HG03442 (cell line): ENCODE results near the gene MAFB.
"Not testable (repeated sequence)": the region's sequence is repeated elsewhere in the genome, so short reads cannot be mapped to it uniquely, and the experiment has no call there.

ENCODE experiments used
- ATAC-seq: cut with Tn5 transposase; IDR thresholded peaks from one replicate; pipeline ENCODE4 v1.9.1; 2021; ENCODE audit warnings: mild to moderate bottlenecking, moderate library complexity; ENCODE audit not compliant: unreplicated experiment

The MAFB gene

GRCh38 chr20:40689100-40689942, at the start of gene MAFB:
MAFB (minus strand) TSS chr20:40689236; CDS start chr20:40688850, 386 bp downstream.
- peak; percentile 30 for ATAC-seq

- ATAC-seq, result not testable (repeated sequence)
These were observed 47.4 kb upstream of the MAFB start for GRCh38 chr20:40736468-40736867.

- ATAC-seq, result no peak
These were observed 40.0 kb upstream of the MAFB start for GRCh38 chr20:40728996-40729395.

GRCh38 chr20:40728470-40728869, 39.4 kb upstream of the MAFB start:
- ATAC-seq, result no peak

- ATAC-seq, result no peak
These were observed 38.9 kb upstream of the MAFB start for GRCh38 chr20:40727960-40728359.

- no peak for ATAC-seq
These were observed 37.7 kb upstream of the MAFB start for GRCh38 chr20:40726776-40727175.

GRCh38 chr20:40724566-40724965, 35.5 kb upstream of the MAFB start:
- ATAC-seq, result no peak

GRCh38 chr20:40720826-40721225, 31.8 kb upstream of the MAFB start:
- ATAC-seq, result no peak

- ATAC-seq, result no peak
These were observed 31.1 kb upstream of the MAFB start for GRCh38 chr20:40720099-40720498.

- no peak for ATAC-seq
These were observed 30.1 kb upstream of the MAFB start for GRCh38 chr20:40718982-40719729.

- ATAC-seq, result no peak
These were observed 29.4 kb upstream of the MAFB start for GRCh38 chr20:40718214-40718977.

- ATAC-seq, result no peak
These were observed 28.4 kb upstream of the MAFB start for GRCh38 chr20:40717343-40717865.

GRCh38 chr20:40715491-40715890, 26.5 kb upstream of the MAFB start:
- no peak for ATAC-seq

GRCh38 chr20:40714916-40715315, 25.9 kb upstream of the MAFB start:
- ATAC-seq, result no peak

GRCh38 chr20:40714109-40714508, 25.1 kb upstream of the MAFB start:
- no peak for ATAC-seq

GRCh38 chr20:40713508-40713907, 24.5 kb upstream of the MAFB start:
- ATAC-seq, result no peak

GRCh38 chr20:40711079-40711478, 22.0 kb upstream of the MAFB start:
- ATAC-seq, result no peak

GRCh38 chr20:40710603-40711002, 21.6 kb upstream of the MAFB start:
- ATAC-seq, result no peak

GRCh38 chr20:40706977-40707582, 18.0 kb upstream of the MAFB start:
- no peak for ATAC-seq

- ATAC-seq, result no peak
These were observed 16.4 kb upstream of the MAFB start for GRCh38 chr20:40705413-40705812.

GRCh38 chr20:40704828-40705227, 15.8 kb upstream of the MAFB start:
- ATAC-seq, result no peak
